OCI-LY1 (cell line): ENCODE data around the gene RASD2.

Source experiments
- H2AFZ ChIP-seq: fragments of 200-600 bp; sonication (generic), shearing (Covaris generic); 2 replicates; pipeline ENCODE4 v1.6.0; 2014; ENCODE audit warnings: antibody characterized with exemption, mild to moderate bottlenecking, low read length
- H3F3A ChIP-seq: fragments of 200-600 bp; sonication (generic), shearing (Covaris generic); 2 replicates; pipeline ENCODE4 v1.6.0; 2014; ENCODE audit warnings: mild to moderate bottlenecking, antibody characterized with exemption, low read length, moderate library complexity; ENCODE audit not compliant: insufficient read depth
- H3K27ac ChIP-seq: fragments of 200-600 bp; sonication (generic); 2 replicates; pipeline ENCODE4 v1.5.1; 2014; ENCODE audit warnings: low read length, mixed run types, mild to moderate bottlenecking, low read depth; ENCODE audit not compliant: poor library complexity, severe bottlenecking
- H3K27me3 ChIP-seq: fragments of 200-600 bp; sonication (generic); 2 replicates; pipeline ENCODE4 v1.6.0; 2014; ENCODE audit warnings: antibody characterized with exemption, mild to moderate bottlenecking, low read length, moderate library complexity; ENCODE audit not compliant: insufficient read depth
- H3K36me3 ChIP-seq: fragments of 200-600 bp; sonication (generic); 2 replicates; pipeline ENCODE4 v1.6.1; 2014; ENCODE audit warnings: mild to moderate bottlenecking, antibody characterized with exemption, low read length, moderate library complexity, mixed read lengths; ENCODE audit not compliant: insufficient read depth
- H3K4me1 ChIP-seq: fragments of 200-600 bp; sonication (generic); 2 replicates; pipeline ENCODE4 v1.5.1; 2014; ENCODE audit warnings: mild to moderate bottlenecking, low read length, moderate library complexity; ENCODE audit not compliant: insufficient read depth, severe bottlenecking
- H3K4me2 ChIP-seq: fragments of 200-600 bp; sonication (generic), shearing (Covaris generic); 2 replicates; pipeline ENCODE4 v1.6.1; 2014; ENCODE audit warnings: low read length
- H3K4me3 ChIP-seq: fragments of 200-600 bp; sonication (generic); 2 replicates; pipeline ENCODE4 v1.5.1; 2014; ENCODE audit warnings: low read length, low read depth, mild to moderate bottlenecking, mixed read lengths; ENCODE audit not compliant: poor library complexity, severe bottlenecking
- H3K79me2 ChIP-seq: fragments of 200-600 bp; shearing (Covaris generic); 2 replicates; pipeline ENCODE4 v1.6.1; 2016; ENCODE audit warnings: mixed run types, low read length, mixed read lengths; ENCODE audit not compliant: insufficient read depth
- H3K9ac ChIP-seq: fragments of 200-600 bp; sonication (generic), shearing (Covaris generic); 2 replicates; pipeline ENCODE4 v1.6.1; 2014; ENCODE audit warnings: mild to moderate bottlenecking, low read length, mixed read lengths
- H3K9me2 ChIP-seq: fragments of 200-600 bp; sonication (generic), shearing (Covaris generic); 2 replicates; pipeline ENCODE4 v1.6.1; 2014; ENCODE audit warnings: low read depth, mild to moderate bottlenecking, low read length, mixed read lengths
- H3K9me3 ChIP-seq: fragments of 200-600 bp; shearing (Covaris generic); 2 replicates; pipeline ENCODE4 v1.6.1; 2014; ENCODE audit warnings: low read length, mixed read lengths
- H4K20me1 ChIP-seq: fragments of 200-600 bp; sonication (generic), shearing (Covaris generic); 2 replicates; pipeline ENCODE4 v1.6.0; 2016; ENCODE audit warnings: mild to moderate bottlenecking, low read length; ENCODE audit not compliant: insufficient read depth
- CTCF ChIP-seq: fragments of 200-600 bp; sonication (generic), shearing (Covaris generic); IDR thresholded peaks from 2 replicates; pipeline ENCODE4 v1.5.1; 2017; ENCODE audit warnings: mild to moderate bottlenecking, antibody characterized with exemption, low read length, moderate library complexity, mixed read lengths
- EZH2 ChIP-seq: fragments of 200-600 bp; sonication (generic), shearing (Covaris generic); IDR thresholded peaks from 2 replicates; pipeline ENCODE4 v1.8.0; 2017; ENCODE audit warnings: borderline replicate concordance, mixed run types, mild to moderate bottlenecking, antibody characterized with exemption, low read length, moderate library complexity, mixed read lengths

RASD2 gene

GRCh38 chr22:35528927-35529326 lies 11.7 kb upstream of the RASD2 start:
- no peak overlapping the region for H2AFZ ChIP-seq
- H3K9ac ChIP-seq: no peak overlapping the region
- TF ChIP-seq EZH2 (no peak), CTCF (no peak)
- H3K79me2 ChIP-seq: no peaks in the 10 kb centered on the region
- H3K4me3 ChIP-seq: no peak overlapping the region
- H3F3A ChIP-seq: no peaks in the 10 kb centered on the region
- H4K20me1 ChIP-seq: no peaks in the 10 kb centered on the region
- H3K9me2 ChIP-seq: no peaks in the 10 kb centered on the region
- no peak overlapping the region for H3K4me2 ChIP-seq
- H3K36me3 ChIP-seq: no peaks in the 10 kb centered on the region
- no peaks in the 10 kb centered on the region for H3K4me1 ChIP-seq
- no peaks in the 10 kb centered on the region for H3K9me3 ChIP-seq
- no peaks in the 10 kb centered on the region; the same call in 1 of the 2 replicates for H3K27me3 ChIP-seq
- no peak overlapping the region for H3K27ac ChIP-seq

GRCh38 chr22:35530700-35531099 lies 9.9 kb upstream of the RASD2 start:
- H3K9me3 ChIP-seq: no peaks in the 10 kb centered on the region
- no peaks in the 10 kb centered on the region for H3K9me2 ChIP-seq
- H3K4me1 ChIP-seq: no peaks in the 10 kb centered on the region
- H3K79me2 ChIP-seq: no peaks in the 10 kb centered on the region
- H3K36me3 ChIP-seq: no peaks in the 10 kb centered on the region
- H3K4me3 ChIP-seq: no peak overlapping the region
- H3F3A ChIP-seq: no peaks in the 10 kb centered on the region
- H3K9ac ChIP-seq: no peak overlapping the region
- H2AFZ ChIP-seq: no peak overlapping the region
- no peaks in the 10 kb centered on the region for H4K20me1 ChIP-seq
- no peak for TF ChIP-seq CTCF
- TF ChIP-seq EZH2: no peak
- no peak overlapping the region for H3K27ac ChIP-seq
- no peaks in the 10 kb centered on the region; the same call in 1 of the 2 replicates for H3K27me3 ChIP-seq
- no peak overlapping the region for H3K4me2 ChIP-seq

- H3K4me1 ChIP-seq: peaks cover 5% of the 10 kb centered on the region
- no peaks in the 10 kb centered on the region; the same call in 1 of the 2 replicates for H3K27me3 ChIP-seq
- TF ChIP-seq CTCF (no peak), EZH2 (no peak)
- no peaks in the 10 kb centered on the region for H3K79me2 ChIP-seq
- no peaks in the 10 kb centered on the region for H3K9me3 ChIP-seq
- no peaks in the 10 kb centered on the region for H3K36me3 ChIP-seq
- no peaks in the 10 kb centered on the region for H4K20me1 ChIP-seq
- no peak overlapping the region for H3K4me3 ChIP-seq
- H3K4me2 ChIP-seq: no peak overlapping the region
- no peak overlapping the region for H2AFZ ChIP-seq
- no peak overlapping the region for H3K27ac ChIP-seq
- no peak overlapping the region for H3K9ac ChIP-seq
- H3F3A ChIP-seq: no peaks in the 10 kb centered on the region
- H3K9me2 ChIP-seq: no peaks in the 10 kb centered on the region
These were observed 9.4 kb upstream of the RASD2 start for GRCh38 chr22:35531202-35531601.
